Embryonic facial prominence (tissue), 1 donor: ENCODE data around the gene TAPBP.
"Not testable (repeated sequence)": the region's sequence is repeated elsewhere in the genome, so short reads cannot be mapped to it uniquely, and the experiment has no call there.

Experiments
- DNase-seq: peaks from one replicate; pipeline ENCODE4 v3.0.0-alpha.2; 2016; ENCODE audit errors: extremely low spot score

TAPBP gene

DNA sequence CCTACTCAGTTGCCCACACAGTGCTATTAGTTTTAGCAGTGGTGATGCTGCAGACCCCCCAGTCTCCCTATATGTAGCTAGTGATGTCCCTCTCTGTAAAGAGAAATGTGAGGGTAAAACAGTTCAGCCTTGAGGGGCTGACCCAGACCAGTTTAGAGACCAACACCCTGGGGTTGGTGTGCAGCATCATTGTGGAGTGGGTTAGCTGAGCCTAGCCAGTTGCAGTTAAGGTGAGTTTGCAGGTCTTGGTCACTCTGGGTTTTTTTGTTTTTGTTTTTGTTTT lies 37.4 kb downstream of the TAPBP start:
- DNase-seq, result no peak

- DNase-seq, result not testable (repeated sequence)
Measured at GRCh38 chr6:33275795-33276580, 37.9 kb downstream of the TAPBP start.

DNA sequence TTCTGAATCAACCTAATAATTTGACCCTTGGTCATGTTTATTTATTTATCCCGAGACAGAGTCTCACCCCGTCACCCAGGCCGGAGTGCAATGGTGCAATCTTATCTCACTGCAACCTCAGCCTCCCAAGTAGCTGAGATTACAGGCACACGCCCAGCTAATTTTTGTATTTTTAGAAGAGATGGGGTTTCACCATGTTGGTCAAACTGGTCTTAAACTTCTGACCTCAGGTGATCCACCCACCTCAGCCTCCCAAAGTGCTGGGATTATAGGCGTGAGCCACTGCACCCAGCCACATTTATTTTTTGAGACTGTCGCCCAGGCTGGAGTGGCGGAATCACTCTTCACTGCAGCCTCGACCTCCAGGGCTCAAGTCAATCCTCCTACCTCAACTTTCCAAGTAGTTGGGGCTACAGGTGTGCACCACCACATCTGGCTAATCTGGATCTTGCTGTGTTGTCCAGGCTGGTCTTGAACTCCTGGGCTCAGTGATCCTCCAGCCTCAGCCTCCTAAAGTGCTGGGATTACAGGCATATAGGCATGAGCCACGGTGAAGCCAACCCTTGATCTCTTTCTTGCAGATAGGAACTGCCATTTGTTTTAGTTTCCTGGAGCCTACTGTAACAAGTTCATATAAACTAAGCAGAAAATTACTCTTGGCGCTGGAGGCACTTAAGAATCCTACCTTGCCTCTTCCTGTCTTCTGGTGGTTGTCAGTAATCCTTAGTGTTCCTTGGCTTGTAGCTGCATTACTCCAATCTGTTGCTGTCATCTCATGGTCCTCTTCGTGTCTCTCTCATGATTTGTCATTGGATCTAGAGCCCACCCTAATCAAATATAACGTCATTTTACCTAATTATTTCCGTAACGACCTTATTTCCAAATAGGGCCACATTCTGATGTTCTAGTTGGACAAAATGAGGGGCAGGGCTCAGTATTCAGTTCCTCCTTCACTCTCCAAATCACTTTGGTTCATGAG lies 39.7 kb downstream of the TAPBP start:
- no peak for DNase-seq

DNA sequence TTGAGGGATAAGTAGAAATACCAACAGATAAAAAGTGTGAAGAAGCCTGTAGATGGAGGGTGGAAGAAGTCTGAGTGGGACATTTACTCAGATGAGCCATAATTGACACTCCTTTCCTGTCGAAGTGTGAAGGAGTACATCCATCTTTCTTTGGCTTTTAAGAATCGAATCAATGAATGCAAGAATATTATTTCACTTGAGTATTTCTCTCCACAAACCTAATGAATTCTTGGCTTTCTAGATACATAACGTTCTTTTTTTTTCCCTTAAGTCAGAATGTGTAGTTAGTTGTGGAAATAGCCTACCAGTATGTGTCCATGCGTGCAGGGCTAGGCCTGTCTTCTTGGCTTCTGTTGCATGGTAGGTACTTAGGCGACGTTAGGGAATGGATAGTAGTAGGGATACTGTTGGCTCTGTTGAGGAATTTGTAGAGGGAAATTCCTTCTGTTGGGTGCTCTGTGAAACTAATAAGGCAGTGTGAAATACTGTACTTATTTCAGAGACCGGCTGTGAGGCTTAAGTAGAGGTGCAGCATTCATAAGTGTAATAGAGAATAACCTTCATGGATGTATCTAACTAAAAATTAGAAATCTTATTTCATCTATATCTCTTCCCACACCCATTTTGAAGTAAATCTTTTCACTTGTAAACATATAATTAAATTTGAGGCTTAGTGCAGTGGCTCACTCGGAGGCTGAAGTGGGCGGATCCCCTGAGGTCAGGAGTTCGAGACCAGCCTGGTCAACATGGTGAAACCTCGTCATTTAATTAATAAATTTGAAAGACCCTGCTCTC lies 40.6 kb downstream of the TAPBP start:
- no peak for DNase-seq

DNA sequence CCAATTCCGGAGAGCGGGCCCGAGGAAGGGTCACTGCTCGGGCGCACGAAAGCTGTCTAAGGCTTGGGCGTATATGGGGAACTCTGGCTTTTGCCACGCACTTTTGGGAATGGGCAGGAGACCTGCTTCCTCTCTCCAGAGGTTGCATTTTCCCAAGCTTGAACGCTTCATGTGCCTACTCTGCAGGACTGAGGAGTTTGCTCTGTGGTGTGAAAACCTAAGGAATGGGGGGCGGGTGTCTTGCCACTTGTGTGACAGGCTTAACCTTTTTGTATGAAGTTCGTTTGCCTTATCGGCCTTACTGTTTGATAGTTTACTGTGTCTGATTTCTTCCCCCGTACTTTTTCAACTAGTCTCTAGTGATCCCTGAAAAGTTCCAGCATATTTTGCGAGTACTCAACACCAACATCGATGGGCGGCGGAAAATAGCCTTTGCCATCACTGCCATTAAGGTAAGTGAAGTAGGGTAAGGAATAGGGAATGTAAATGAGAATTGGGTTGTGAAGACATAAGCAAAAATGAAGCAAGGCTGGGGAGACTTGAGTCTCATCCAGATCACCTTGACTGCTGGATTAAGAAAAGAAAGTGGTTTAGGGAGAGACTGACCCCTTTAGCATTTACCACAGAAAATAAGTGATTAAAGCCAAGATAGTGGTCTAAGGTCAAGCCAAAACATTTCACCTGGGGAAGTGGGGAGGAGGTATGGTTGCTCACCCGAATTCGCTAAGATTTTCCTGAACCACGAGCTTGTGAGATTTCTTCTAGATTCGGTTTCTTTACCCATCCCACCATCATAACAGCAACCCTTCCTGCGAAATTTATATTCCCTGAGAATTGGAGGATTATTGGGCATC lies 41.4 kb downstream of the TAPBP start:
- DNase-seq, result no peak

GRCh38 chr6:33271468-33272274 lies 42.2 kb downstream of the TAPBP start, which contains the start of the genes RPS18 and VPS52:
Gene RPS18 (plus strand): TSS chr6:33272075. CDS start chr6:33272120, 45 bp downstream.
Gene VPS52 (minus strand): TSS chr6:33271876. CDS start chr6:33271675, 201 bp downstream.
- peak; percentile 100 for DNase-seq

DNA sequence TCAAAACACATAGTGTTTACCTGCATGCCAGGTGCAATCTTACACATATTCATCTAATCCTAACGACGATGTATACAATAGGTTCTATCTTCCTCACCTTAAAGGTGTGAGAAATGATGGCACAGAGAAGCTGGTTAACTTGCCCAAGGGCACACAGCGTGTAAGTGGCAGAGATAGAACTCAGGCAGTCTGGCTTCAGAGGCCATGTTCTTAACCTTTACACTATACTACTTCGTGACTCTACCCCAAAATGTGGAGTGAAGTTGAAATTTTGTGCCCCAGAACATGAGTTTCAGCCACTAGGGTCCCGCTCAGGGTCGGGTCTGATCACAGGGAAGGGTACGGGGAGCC lies 42.8 kb downstream of the TAPBP start:
- no peak for DNase-seq

- no peak for DNase-seq
Measured at GRCh38 chr6:33264015-33264414, 49.9 kb downstream of the TAPBP start.

DNA sequence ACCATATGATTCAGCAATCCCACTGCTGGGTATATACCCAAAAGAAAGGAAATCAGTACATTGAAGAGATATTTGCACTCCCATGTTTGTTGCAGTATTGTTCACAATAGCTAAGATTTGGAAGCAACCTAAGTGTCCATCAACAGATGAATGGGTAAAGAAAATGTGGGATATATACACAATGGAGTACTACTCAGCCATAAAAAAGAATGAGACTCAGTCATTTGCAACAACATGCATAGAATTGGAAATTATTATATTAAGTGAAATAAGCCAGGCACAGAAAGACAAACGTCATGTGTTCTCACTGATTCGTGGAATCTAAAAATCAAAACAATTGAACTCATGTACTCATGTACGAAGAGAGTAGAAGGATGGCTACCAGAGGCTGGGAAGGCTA lies 51.4 kb downstream of the TAPBP start:
- not testable (repeated sequence) for DNase-seq

DNA sequence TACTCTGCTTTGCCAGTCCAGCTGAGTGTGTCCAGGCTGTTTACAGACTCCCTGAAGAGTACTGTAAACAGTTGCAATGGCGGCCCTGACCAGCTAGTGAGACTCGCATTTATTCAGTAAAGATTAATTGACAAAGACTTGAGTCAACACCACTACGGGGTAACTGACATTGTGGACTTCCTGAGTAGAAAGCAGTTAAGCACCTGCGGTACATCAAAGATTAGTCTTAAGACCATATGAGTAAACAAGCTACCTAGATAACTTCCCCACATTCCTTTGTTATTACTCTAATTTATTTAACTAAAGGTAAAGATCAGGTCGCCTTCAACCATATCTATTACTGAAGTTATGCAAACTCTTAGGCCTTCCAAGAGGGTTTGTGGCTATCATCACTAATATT lies 54.8 kb downstream of the TAPBP start:
- DNase-seq, result no peak

- DNase-seq, result no peak
Measured at GRCh38 chr6:33254591-33254990, 59.3 kb downstream of the TAPBP start.

GRCh38 chr6:33252759-33253158 lies 61.1 kb downstream of the TAPBP start:
- DNase-seq, result no peak

- DNase-seq, result no peak
Measured at GRCh38 chr6:33251395-33252012, 62.4 kb downstream of the TAPBP start.

DNA sequence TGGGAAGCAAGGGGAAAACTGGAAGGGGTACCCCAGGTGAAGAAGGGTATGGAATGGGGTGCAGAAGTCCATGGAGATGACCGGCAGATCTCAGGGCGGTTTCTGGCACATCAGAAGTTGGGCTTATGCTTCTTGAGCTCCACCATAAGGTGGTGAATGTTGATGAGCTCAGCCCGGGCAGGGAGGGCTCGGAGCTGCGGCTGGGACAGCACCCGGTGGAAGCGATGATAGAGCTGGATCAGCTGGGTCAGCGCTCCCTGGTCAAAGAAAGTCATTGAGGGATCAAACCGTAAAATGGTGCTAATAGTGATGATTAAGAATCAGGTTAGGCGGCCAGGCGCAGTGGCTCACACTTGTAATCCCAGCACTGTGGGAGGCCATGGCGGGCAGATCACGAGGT lies 63.1 kb downstream of the TAPBP start:
- no peak for DNase-seq

DNA sequence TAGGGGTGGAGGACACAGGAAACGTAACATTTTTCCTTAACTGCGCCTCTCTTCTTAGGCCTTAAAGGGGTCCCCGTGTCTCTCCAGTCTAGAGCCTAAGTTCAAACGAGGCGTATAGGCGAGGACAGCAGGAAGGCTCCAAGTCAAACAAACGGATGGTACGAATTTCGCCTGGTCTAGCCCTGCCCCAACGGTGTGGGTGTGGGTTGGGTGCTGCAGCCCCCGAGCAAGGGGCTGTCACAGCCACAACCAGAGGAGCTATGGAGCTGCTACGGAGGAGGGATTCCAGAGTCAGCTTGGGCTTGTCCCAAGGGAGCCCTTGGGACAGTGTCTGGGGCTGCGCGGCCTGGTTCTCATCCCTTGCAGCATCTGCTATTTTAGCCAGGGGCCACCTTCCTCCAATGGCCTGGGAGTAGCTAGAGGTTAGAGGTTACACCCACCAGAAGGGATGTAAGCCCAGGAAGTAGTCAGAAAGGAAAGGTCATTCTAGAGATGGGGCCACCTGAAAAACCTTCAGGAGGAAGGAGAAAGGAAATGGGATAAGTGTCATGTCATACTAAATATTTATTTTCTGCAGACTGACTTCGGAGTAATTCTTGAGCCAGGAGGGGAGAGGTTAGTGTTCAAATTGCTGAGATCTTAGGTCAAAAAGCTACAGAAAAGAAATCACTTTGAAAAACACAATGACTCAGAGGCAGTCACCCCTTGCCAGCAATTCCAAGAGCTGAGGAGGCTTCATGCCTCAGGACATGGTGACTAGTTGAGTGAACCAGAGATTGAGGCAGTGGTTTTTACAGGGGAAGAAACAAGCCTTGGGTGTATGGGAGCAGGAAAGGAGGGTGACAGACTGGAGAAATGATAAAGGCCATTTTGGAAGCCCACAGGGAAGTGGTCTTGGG lies 63.9 kb downstream of the TAPBP start:
- no peak for DNase-seq
